Fibroblast of lung (primary cell): ENCODE results near the gene SEMA4C.

Source experiments
- CTCF ChIP-seq, 2 donors: IDR thresholded peaks in 1 of 2; conservative IDR thresholded peaks in 1 of 2; 1 replicate in 1 of 2; 2 replicates in 1 of 2; pipeline ENCODE4 v1.5.1; 2011 to 2012; ENCODE audit warnings: low read length in 2 of 2, control low read depth in 1 of 2, inconsistent platforms in 1 of 2, low read depth in 1 of 2, mild to moderate bottlenecking in 1 of 2
- EZH2 ChIP-seq: IDR thresholded peaks from 2 replicates; pipeline ENCODE4 v1.5.1; 2012; ENCODE audit warnings: low read length, control low read depth, mild to moderate bottlenecking; ENCODE audit errors: missing control alignments

GRCh38 chr2:96898135-96898505 lies 28.2 kb upstream of the SEMA4C start:
- TF ChIP-seq CTCF (conservative IDR thresholded peaks at IDR 0.05 in 1 of 2, IDR thresholded peaks at IDR 0.05 in 1 of 2; ENCODE audit: low read depth in 1 of 2, low read length in 2 of 2), result no peak
- TF ChIP-seq EZH2, result no peak
